ENCODE results near the gene SLC35F3. TPM values are rescaled to one million over a fixed set of nuclear protein-coding genes. Genes with fewer than 3 reads are reported as not detected.

Gene SLC35F3
- total RNA-seq, 1 experiment from 2014 or later, result 0.94 TPM

- TF ChIP-seq IRF2 (CRISPR knock-in tag; IDR thresholded peaks at IDR 0.05; ENCODE audit: borderline replicate concordance, low read depth) (no peak), CBFB (CRISPR knock-in tag; IDR thresholded peaks at IDR 0.05; ENCODE audit: low read depth) (no peak)
Measured at GRCh38 chr1:233960386-233960785, 55.9 kb downstream of the SLC35F3 start (continued).

GRCh38 chr1:233962878-233963277, 58.4 kb downstream of the SLC35F3 start:
- ATAC-seq, result no peak
- peaks cover 3% of the 10 kb centered on the region; the same call in 1 of the 2 replicates for H3K36me3 Mint-ChIP-seq
- no peak overlapping the region for H3K27ac Mint-ChIP-seq
- CTCF ChIA-PET, result interaction anchor here (1.3 kb wide), 1 partner anchor 9 kb away, joined by 5 read pairs; no protein-coding TSS in a partner anchor
- no peak overlapping the region for H3K4me3 Mint-ChIP-seq
- peaks cover 3% of the 10 kb centered on the region; the same call in 1 of the 2 replicates for H3K27me3 Mint-ChIP-seq (ENCODE audit: low read depth)
- DNase-seq (ENCODE audit: low spot score), result no peak
- no peaks in the 10 kb centered on the region for H3K4me1 Mint-ChIP-seq
- POLR2A ChIA-PET, result no interaction called here
- peaks cover 30% of the 10 kb centered on the region for H3K9me3 Mint-ChIP-seq
- no peak for TF ChIP-seq SMAD4 (CRISPR knock-in tag; IDR thresholded peaks at IDR 0.05)
- TF ChIP-seq, protein P1, sequence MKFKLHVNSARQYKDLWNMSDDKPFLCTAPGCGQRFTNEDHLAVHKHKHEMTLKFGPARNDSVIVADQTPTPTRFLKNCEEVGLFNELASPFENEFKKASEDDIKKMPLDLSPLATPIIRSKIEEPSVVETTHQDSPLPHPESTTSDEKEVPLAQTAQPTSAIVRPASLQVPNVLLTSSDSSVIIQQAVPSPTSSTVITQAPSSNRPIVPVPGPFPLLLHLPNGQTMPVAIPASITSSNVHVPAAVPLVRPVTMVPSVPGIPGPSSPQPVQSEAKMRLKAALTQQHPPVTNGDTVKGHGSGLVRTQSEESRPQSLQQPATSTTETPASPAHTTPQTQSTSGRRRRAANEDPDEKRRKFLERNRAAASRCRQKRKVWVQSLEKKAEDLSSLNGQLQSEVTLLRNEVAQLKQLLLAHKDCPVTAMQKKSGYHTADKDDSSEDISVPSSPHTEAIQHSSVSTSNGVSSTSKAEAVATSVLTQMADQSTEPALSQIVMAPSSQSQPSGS (CRISPR knock-in tag; IDR thresholded peaks at IDR 0.05; ENCODE audit: borderline replicate concordance, low read depth), result no peak
- no peak for TF ChIP-seq ZNF219 (CRISPR knock-in tag; IDR thresholded peaks at IDR 0.05; ENCODE audit: borderline replicate concordance)

DNA sequence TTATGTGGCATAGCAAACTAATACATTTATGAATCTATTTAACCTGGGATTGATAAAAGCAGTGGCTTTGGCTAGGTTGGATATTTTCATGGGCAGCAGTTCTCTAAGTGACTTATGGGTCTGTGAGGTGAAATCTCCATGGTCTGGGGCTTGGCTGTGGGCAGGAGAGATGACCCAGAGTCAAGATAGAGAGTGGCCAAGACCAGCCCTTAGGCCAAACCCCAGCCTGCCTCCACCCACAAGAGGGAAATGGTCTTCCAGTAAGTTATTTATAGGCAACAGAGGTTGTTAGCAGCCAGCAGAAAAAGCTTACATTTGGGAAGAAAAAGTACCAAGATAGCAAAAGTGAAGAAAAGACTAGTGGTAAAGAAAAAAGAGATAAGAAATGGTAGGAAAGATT, 61.4 kb downstream of the SLC35F3 start:
- TF ChIP-seq SMAD4 (CRISPR knock-in tag; IDR thresholded peaks at IDR 0.05), result no peak
- TF ChIP-seq, protein P1 (CRISPR knock-in tag; IDR thresholded peaks at IDR 0.05; ENCODE audit: borderline replicate concordance, low read depth), result no peak
- TF ChIP-seq ELF4 (CRISPR knock-in tag; IDR thresholded peaks at IDR 0.05; ENCODE audit: low read depth), result no peak
- no peak for TF ChIP-seq MXD4 (CRISPR knock-in tag; IDR thresholded peaks at IDR 0.05; ENCODE audit: borderline replicate concordance)
- TF ChIP-seq GABPB1 (CRISPR knock-in tag; IDR thresholded peaks at IDR 0.05), result no peak
- TF ChIP-seq SP1 (CRISPR knock-in tag; conservative IDR thresholded peaks at IDR 0.05), result no peak
- H3K36me3 Mint-ChIP-seq, result no peaks in the 10 kb centered on the region; the same call in 1 of the 2 replicates
- no peaks in the 10 kb centered on the region for H3K27me3 Mint-ChIP-seq (ENCODE audit: low read depth)
- ChIA-PET CTCF (no interaction called here), POLR2A (no interaction called here)
- H3K4me1 Mint-ChIP-seq, result no peaks in the 10 kb centered on the region
- no peak for ATAC-seq
- DNase-seq (ENCODE audit: low spot score), result no peak
- H3K4me3 Mint-ChIP-seq, result no peak overlapping the region
- H3K9me3 Mint-ChIP-seq, result peaks cover 24% of the 10 kb centered on the region
- H3K27ac Mint-ChIP-seq, result no peak overlapping the region

DNA sequence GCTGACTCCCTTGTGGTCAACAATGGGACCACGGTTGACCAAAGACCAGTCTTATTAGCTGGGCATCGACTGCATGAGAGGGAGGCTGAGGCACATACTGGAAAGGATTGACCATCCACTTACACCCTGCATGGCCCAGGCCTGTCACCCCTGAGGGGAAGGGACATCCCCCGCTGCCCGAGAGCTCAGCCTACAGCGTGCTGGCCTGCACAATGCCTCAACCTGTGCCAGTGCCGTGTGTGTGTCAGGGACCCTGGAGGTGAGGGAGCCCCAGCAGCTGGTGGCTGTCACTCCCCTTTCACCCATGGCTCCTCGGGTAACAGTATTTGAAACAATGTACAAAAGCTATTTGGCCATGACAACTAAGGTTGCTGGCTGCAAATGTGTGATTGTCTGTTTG, 67.3 kb downstream of the SLC35F3 start:
- H3K27me3 Mint-ChIP-seq (ENCODE audit: low read depth), result no peaks in the 10 kb centered on the region
- no peak overlapping the region for H3K4me3 Mint-ChIP-seq
- no peaks in the 10 kb centered on the region for H3K36me3 Mint-ChIP-seq
- CTCF ChIA-PET, result interaction anchor here (1.0 kb wide), 1 partner anchor 8 kb away, joined by 5 read pairs; no protein-coding TSS in a partner anchor
- H3K9me3 Mint-ChIP-seq, result no peaks in the 10 kb centered on the region
- DNase-seq (ENCODE audit: low spot score) (no peak), ATAC-seq (no peak)
- H3K4me1 Mint-ChIP-seq, result no peaks in the 10 kb centered on the region
- POLR2A ChIA-PET, result no interaction called here
- no peak overlapping the region for H3K27ac Mint-ChIP-seq
- TF ChIP-seq, protein P2, sequence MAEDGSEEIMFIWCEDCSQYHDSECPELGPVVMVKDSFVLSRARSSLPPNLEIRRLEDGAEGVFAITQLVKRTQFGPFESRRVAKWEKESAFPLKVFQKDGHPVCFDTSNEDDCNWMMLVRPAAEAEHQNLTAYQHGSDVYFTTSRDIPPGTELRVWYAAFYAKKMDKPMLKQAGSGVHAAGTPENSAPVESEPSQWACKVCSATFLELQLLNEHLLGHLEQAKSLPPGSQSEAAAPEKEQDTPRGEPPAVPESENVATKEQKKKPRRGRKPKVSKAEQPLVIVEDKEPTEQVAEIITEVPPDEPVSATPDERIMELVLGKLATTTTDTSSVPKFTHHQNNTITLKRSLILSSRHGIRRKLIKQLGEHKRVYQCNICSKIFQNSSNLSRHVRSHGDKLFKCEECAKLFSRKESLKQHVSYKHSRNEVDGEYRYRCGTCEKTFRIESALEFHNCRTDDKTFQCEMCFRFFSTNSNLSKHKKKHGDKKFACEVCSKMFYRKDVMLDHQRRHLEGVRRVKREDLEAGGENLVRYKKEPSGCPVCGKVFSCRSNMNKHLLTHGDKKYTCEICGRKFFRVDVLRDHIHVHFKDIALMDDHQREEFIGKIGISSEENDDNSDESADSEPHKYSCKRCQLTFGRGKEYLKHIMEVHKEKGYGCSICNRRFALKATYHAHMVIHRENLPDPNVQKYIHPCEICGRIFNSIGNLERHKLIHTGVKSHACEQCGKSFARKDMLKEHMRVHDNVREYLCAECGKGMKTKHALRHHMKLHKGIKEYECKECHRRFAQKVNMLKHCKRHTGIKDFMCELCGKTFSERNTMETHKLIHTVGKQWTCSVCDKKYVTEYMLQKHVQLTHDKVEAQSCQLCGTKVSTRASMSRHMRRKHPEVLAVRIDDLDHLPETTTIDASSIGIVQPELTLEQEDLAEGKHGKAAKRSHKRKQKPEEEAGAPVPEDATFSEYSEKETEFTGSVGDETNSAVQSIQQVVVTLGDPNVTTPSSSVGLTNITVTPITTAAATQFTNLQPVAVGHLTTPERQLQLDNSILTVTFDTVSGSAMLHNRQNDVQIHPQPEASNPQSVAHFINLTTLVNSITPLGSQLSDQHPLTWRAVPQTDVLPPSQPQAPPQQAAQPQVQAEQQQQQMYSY (CRISPR knock-in tag; IDR thresholded peaks at IDR 0.05), result no peak
- TF ChIP-seq EMX1 (CRISPR knock-in tag; IDR thresholded peaks at IDR 0.05) (no peak), ZNF317 (CRISPR knock-in tag; IDR thresholded peaks at IDR 0.05; ENCODE audit: borderline replicate concordance, low read depth) (no peak), TCF7 (CRISPR knock-in tag; IDR thresholded peaks at IDR 0.05; ENCODE audit: low read depth) (no peak), PRRX2 (CRISPR knock-in tag; IDR thresholded peaks at IDR 0.05) (no peak), ATF6 (CRISPR knock-in tag; IDR thresholded peaks at IDR 0.05) (no peak), ZNF425 (CRISPR knock-in tag; conservative IDR thresholded peaks at IDR 0.05) (no peak), CDX4 (CRISPR knock-in tag; IDR thresholded peaks at IDR 0.05; ENCODE audit: borderline replicate concordance) (no peak)
